HEK293 (cell line): Measurements from ENCODE around the gene DHRS3.

Experiments
- CTCF ChIA-PET: fragments of 350-600 bp; formaldehyde crosslinking; extraction: SDS; loops from one replicate; lab custom pipeline; 2021; ENCODE audit warnings: antibody characterized with exemption; lab: Yijun Ruan, JAX
- POLR2A ChIA-PET: fragments of 300-600 bp; formaldehyde crosslinking; extraction: SDS; loops from one replicate; lab custom pipeline; 2020; ENCODE audit warnings: antibody characterized with exemption, inconsistent platforms; lab: Yijun Ruan, JAX
- H3K27ac ChIP-seq: fragments of 200-500 bp; sonication (Bioruptor generic); 2 replicates; pipeline ENCODE4 v1.5.1; 2014; ENCODE audit warnings: low read depth, low read length, control low read depth, inconsistent platforms; ENCODE audit errors: extremely low read depth
- H3K36me3 ChIP-seq, 2 experiments: fragments of 200-500 bp in 1 of 2; sonication (Bioruptor generic) in 1 of 2; 1 replicate in 1 of 2; 2 replicates in 1 of 2; pipeline ENCODE4 v1.5.1; 2014 to 2017; ENCODE audit warnings: inconsistent platforms in 2 of 2, low read length in 2 of 2; ENCODE audit not compliant: control insufficient read depth in 2 of 2, insufficient read depth in 1 of 2
- H3K4me1 ChIP-seq: fragments of 200-500 bp; sonication (Bioruptor generic); 2 replicates; pipeline ENCODE4 v1.5.1; 2014; ENCODE audit warnings: mild to moderate bottlenecking, low read length, inconsistent platforms; ENCODE audit not compliant: control insufficient read depth, insufficient read depth
- H3K4me3 ChIP-seq: 2 replicates; pipeline ENCODE4 v1.5.1; 2011; ENCODE audit warnings: low read depth, mild to moderate bottlenecking, control low read depth, low read length, moderate library complexity
- H3K9me3 ChIP-seq: fragments of 200-500 bp; sonication (Bioruptor generic); 2 replicates; pipeline ENCODE4 v1.5.1; 2014; ENCODE audit warnings: low read depth, low read length, inconsistent platforms; ENCODE audit not compliant: control insufficient read depth, insufficient read depth
- SP7 ChIP-seq: fragments of 450-650 bp; formaldehyde crosslinking; IDR thresholded peaks from 2 replicates; pipeline ENCODE4 v1.5.1; 2016; ENCODE audit warnings: missing biosample characterization, missing genetic modification characterization
- ZBTB7A ChIP-seq: fragments of 450-650 bp; formaldehyde crosslinking; IDR thresholded peaks from 2 replicates; pipeline ENCODE4 v1.5.1; 2016; ENCODE audit warnings: low read depth, missing biosample characterization, missing genetic modification characterization
- ZNF155 ChIP-seq: fragments of 450-650 bp; formaldehyde crosslinking; IDR thresholded peaks from 2 replicates; pipeline ENCODE4 v1.5.1; 2016; ENCODE audit warnings: missing biosample characterization, missing genetic modification characterization
- ZNF48 ChIP-seq: fragments of 450-650 bp; formaldehyde crosslinking; IDR thresholded peaks from 2 replicates; pipeline ENCODE4 v1.5.1; 2016; ENCODE audit warnings: missing biosample characterization, missing genetic modification characterization
- ZNF549 ChIP-seq: fragments of 450-650 bp; IDR thresholded peaks from 2 replicates; pipeline ENCODE4 v1.5.1; 2018; ENCODE audit warnings: missing biosample characterization, missing genetic modification characterization, mild to moderate bottlenecking, inconsistent platforms, moderate library complexity
- ZNF677 ChIP-seq: fragments of 450-650 bp; IDR thresholded peaks from 2 replicates; pipeline ENCODE4 v1.5.0; 2018; ENCODE audit warnings: missing biosample characterization, mild to moderate bottlenecking, missing genetic modification characterization, moderate library complexity
- TF ChIP-seq, protein P1 (sequence below): fragments of 450-650 bp; formaldehyde crosslinking; IDR thresholded peaks from 2 replicates; pipeline ENCODE4 v1.5.1; 2016; ENCODE audit warnings: missing biosample characterization, missing genetic modification characterization
- TF ChIP-seq, protein P2 (sequence below): fragments of 450-650 bp; formaldehyde crosslinking; IDR thresholded peaks from 2 replicates; pipeline ENCODE4 v1.5.1; 2017; ENCODE audit warnings: missing biosample characterization, missing genetic modification characterization
- TF ChIP-seq, protein P3 (sequence below): fragments of 450-650 bp; formaldehyde crosslinking; IDR thresholded peaks from 2 replicates; pipeline ENCODE4 v1.5.1; 2017; ENCODE audit warnings: missing biosample characterization, mild to moderate bottlenecking, missing genetic modification characterization, moderate library complexity
- TF ChIP-seq, protein P4 (sequence below): fragments of 450-650 bp; formaldehyde crosslinking; IDR thresholded peaks from 2 replicates; pipeline ENCODE4 v1.5.1; 2016; ENCODE audit warnings: missing biosample characterization, missing genetic modification characterization
- TF ChIP-seq, protein P5 (sequence below): fragments of 450-650 bp; formaldehyde crosslinking; IDR thresholded peaks from 2 replicates; pipeline ENCODE4 v1.5.1; 2016; ENCODE audit warnings: missing biosample characterization, missing genetic modification characterization
- TF ChIP-seq, protein P6 (sequence below): fragments of 450-650 bp; formaldehyde crosslinking; IDR thresholded peaks from 2 replicates; pipeline ENCODE4 v1.5.1; 2016; ENCODE audit warnings: missing biosample characterization, missing genetic modification characterization
- TF ChIP-seq, protein P7 (sequence below): fragments of 450-650 bp; formaldehyde crosslinking; IDR thresholded peaks from 2 replicates; pipeline ENCODE4 v1.5.1; 2016; ENCODE audit warnings: missing biosample characterization, missing genetic modification characterization
- TF ChIP-seq, protein P8 (sequence below): sonication (generic); formaldehyde crosslinking; IDR thresholded peaks from 2 replicates; pipeline ENCODE4 v1.8.1; 2022; ENCODE audit warnings: mild to moderate bottlenecking, moderate library complexity, missing genetic modification reagents

The DHRS3 gene

DNA sequence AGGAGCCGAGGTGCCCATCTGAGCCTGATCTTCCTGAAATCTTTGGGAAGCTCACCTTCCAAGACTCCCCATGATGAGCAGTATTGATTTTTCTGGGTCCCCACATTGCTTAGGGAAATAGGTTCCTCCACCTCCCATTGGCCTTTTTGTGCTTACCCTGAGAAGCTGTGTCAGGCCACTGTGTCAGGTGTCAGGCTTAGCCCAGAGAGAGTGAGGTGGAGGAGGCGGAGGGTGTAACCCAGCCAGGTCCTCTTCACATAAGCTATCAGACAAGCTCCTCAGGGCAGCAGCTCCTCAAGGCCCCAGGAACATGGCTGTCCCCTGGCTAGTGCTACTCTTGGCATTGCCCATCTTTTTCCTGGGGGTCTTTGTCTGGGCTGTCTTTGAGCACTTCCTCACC is 26.2 kb upstream of the DHRS3 start:
- CTCF ChIA-PET, result interaction anchor here (0.6 to 1.7 kb wide), 2 partner anchors 8 to 14 kb away, joined by 3 read pairs; no protein-coding TSS in a partner anchor
- Histone ChIP-seq H3K4me3 (no peak overlapping the region), H3K27ac (no peak overlapping the region), H3K4me1 (no peaks in the 10 kb centered on the region), H3K36me3 (no peaks in the 10 kb centered on the region)
- TF ChIP-seq, protein P1, sequence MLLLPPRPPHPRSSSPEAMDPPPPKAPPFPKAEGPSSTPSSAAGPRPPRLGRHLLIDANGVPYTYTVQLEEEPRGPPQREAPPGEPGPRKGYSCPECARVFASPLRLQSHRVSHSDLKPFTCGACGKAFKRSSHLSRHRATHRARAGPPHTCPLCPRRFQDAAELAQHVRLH (tag by site-specific recombination), result no peak
- TF ChIP-seq, protein P2, sequence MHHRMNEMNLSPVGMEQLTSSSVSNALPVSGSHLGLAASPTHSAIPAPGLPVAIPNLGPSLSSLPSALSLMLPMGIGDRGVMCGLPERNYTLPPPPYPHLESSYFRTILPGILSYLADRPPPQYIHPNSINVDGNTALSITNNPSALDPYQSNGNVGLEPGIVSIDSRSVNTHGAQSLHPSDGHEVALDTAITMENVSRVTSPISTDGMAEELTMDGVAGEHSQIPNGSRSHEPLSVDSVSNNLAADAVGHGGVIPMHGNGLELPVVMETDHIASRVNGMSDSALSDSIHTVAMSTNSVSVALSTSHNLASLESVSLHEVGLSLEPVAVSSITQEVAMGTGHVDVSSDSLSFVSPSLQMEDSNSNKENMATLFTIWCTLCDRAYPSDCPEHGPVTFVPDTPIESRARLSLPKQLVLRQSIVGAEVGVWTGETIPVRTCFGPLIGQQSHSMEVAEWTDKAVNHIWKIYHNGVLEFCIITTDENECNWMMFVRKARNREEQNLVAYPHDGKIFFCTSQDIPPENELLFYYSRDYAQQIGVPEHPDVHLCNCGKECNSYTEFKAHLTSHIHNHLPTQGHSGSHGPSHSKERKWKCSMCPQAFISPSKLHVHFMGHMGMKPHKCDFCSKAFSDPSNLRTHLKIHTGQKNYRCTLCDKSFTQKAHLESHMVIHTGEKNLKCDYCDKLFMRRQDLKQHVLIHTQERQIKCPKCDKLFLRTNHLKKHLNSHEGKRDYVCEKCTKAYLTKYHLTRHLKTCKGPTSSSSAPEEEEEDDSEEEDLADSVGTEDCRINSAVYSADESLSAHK (tag by site-specific recombination), result no peak
- TF ChIP-seq, protein P3, sequence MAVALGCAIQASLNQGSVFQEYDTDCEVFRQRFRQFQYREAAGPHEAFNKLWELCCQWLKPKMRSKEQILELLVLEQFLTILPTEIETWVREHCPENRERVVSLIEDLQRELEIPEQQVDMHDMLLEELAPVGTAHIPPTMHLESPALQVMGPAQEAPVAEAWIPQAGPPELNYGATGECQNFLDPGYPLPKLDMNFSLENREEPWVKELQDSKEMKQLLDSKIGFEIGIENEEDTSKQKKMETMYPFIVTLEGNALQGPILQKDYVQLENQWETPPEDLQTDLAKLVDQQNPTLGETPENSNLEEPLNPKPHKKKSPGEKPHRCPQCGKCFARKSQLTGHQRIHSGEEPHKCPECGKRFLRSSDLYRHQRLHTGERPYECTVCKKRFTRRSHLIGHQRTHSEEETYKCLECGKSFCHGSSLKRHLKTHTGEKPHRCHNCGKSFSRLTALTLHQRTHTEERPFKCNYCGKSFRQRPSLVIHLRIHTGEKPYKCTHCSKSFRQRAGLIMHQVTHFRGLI (tag by site-specific recombination), result no peak
- TF ChIP-seq ZNF155 (tag by site-specific recombination) (no peak), ZNF549 (tag by site-specific recombination) (no peak), SP7 (tag by site-specific recombination) (no peak), ZNF48 (tag by site-specific recombination) (no peak), ZBTB7A (no peak)
- TF ChIP-seq, protein P4, sequence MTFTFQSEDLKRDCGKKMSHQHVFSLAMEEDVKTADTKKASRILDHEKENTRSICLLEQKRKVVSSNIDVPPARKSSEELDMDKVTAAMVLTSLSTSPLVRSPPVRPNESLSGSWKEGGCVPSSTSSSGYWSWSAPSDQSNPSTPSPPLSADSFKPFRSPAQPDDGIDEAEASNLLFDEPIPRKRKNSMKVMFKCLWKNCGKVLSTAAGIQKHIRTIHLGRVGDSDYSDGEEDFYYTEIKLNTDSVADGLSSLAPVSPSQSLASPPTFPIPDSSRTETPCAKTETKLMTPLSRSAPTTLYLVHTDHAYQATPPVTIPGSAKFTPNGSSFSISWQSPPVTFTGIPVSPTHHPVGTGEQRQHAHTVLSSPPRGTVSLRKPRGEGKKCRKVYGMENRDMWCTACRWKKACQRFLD (tag by site-specific recombination), result no peak
- TF ChIP-seq, protein P5, sequence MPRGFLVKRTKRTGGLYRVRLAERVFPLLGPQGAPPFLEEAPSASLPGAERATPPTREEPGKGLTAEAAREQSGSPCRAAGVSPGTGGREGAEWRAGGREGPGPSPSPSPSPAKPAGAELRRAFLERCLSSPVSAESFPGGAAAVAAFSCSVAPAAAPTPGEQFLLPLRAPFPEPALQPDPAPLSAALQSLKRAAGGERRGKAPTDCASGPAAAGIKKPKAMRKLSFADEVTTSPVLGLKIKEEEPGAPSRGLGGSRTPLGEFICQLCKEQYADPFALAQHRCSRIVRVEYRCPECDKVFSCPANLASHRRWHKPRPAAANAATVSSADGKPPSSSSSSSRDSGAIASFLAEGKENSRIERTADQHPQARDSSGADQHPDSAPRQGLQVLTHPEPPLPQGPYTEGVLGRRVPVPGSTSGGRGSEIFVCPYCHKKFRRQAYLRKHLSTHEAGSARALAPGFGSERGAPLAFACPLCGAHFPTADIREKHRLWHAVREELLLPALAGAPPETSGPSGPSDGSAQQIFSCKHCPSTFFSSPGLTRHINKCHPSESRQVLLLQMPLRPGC (tag by site-specific recombination), result no peak
- TF ChIP-seq, all 188 proteins: peak for 0
- POLR2A ChIA-PET, result no interaction called here
- H3K9me3 ChIP-seq, result no peaks in the 10 kb centered on the region

DNA sequence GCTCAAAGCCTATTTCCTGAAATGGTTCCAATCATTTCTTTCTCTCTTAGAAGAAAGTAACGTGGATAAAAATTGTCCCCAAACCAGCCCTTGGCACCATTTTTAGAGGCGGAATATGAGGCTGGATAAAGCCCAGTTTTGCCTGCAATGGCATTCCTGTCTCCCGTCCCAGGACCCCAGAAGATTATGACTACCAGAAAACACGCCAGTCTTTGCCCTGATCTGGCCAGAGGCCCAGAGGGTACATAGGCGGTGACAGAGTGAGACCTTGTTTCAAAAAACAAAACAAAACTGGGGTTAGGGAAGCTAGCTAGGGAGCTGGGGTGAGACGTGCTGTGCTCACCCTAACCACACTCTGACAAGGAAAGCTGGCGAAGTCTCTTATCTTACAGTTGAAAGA is 25.8 kb upstream of the DHRS3 start, which contains the start of gene AADACL4:
Gene AADACL4 (plus strand): TSS at position 301 of the 400 bp plus-strand sequence. CDS start 462 bp downstream, outside the sequence.
- Histone ChIP-seq H3K4me1 (no peaks in the 10 kb centered on the region), H3K9me3 (no peaks in the 10 kb centered on the region), H3K36me3 (no peaks in the 10 kb centered on the region), H3K27ac (no peak within 1 kb of the TSS), H3K4me3 (no peak within 1 kb of the TSS)
- POLR2A ChIA-PET, result interaction anchor here (0.7 kb wide), 1 partner anchor 1084 kb away, joined by 6 read pairs; no protein-coding TSS in a partner anchor
- CTCF ChIA-PET, result interaction anchor here (0.6 to 1.7 kb wide), 2 partner anchors 8 to 15 kb away, joined by 3 read pairs; no protein-coding TSS in a partner anchor
- TF ChIP-seq, protein P6, sequence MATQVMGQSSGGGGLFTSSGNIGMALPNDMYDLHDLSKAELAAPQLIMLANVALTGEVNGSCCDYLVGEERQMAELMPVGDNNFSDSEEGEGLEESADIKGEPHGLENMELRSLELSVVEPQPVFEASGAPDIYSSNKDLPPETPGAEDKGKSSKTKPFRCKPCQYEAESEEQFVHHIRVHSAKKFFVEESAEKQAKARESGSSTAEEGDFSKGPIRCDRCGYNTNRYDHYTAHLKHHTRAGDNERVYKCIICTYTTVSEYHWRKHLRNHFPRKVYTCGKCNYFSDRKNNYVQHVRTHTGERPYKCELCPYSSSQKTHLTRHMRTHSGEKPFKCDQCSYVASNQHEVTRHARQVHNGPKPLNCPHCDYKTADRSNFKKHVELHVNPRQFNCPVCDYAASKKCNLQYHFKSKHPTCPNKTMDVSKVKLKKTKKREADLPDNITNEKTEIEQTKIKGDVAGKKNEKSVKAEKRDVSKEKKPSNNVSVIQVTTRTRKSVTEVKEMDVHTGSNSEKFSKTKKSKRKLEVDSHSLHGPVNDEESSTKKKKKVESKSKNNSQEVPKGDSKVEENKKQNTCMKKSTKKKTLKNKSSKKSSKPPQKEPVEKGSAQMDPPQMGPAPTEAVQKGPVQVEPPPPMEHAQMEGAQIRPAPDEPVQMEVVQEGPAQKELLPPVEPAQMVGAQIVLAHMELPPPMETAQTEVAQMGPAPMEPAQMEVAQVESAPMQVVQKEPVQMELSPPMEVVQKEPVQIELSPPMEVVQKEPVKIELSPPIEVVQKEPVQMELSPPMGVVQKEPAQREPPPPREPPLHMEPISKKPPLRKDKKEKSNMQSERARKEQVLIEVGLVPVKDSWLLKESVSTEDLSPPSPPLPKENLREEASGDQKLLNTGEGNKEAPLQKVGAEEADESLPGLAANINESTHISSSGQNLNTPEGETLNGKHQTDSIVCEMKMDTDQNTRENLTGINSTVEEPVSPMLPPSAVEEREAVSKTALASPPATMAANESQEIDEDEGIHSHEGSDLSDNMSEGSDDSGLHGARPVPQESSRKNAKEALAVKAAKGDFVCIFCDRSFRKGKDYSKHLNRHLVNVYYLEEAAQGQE, result no peak
- no peak for TF ChIP-seq ZNF677
- TF ChIP-seq, protein P7, sequence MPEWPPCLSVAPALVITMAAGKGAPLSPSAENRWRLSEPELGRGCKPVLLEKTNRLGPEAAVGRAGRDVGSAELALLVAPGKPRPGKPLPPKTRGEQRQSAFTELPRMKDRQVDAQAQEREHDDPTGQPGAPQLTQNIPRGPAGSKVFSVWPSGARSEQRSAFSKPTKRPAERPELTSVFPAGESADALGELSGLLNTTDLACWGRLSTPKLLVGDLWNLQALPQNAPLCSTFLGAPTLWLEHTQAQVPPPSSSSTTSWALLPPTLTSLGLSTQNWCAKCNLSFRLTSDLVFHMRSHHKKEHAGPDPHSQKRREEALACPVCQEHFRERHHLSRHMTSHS, result no peak
- TF ChIP-seq, protein P8, sequence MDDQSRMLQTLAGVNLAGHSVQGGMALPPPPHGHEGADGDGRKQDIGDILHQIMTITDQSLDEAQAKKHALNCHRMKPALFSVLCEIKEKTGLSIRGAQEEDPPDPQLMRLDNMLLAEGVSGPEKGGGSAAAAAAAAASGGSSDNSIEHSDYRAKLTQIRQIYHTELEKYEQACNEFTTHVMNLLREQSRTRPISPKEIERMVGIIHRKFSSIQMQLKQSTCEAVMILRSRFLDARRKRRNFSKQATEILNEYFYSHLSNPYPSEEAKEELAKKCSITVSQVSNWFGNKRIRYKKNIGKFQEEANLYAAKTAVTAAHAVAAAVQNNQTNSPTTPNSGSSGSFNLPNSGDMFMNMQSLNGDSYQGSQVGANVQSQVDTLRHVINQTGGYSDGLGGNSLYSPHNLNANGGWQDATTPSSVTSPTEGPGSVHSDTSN, result no peak
